Loucy (cell line): ENCODE data around the gene TRIB2.

Experiments used
- H2AFZ ChIP-seq: fragments of 200-600 bp; sonication (generic); 2 replicates; pipeline ENCODE4 v1.6.0; 2016; ENCODE audit warnings: antibody characterized with exemption, mild to moderate bottlenecking, low read length, moderate library complexity
- H3F3A ChIP-seq: fragments of 200-600 bp; 2 replicates; pipeline ENCODE4 v1.6.0; 2016; ENCODE audit warnings: antibody characterized with exemption, low read depth, mild to moderate bottlenecking
- H3K27me3 ChIP-seq: fragments of 200-600 bp; sonication (generic); 2 replicates; pipeline ENCODE4 v1.6.1; 2014; ENCODE audit warnings: low read length, mild to moderate bottlenecking; ENCODE audit not compliant: insufficient read depth, poor library complexity, severe bottlenecking
- H3K36me3 ChIP-seq: fragments of 200-600 bp; sonication (generic); 2 replicates; pipeline ENCODE4 v1.6.1; 2016; ENCODE audit warnings: low read length; ENCODE audit not compliant: insufficient read depth
- H3K4me1 ChIP-seq: fragments of 200-600 bp; sonication (generic); 2 replicates; pipeline ENCODE4 v1.5.1; 2014; ENCODE audit warnings: low read length, mild to moderate bottlenecking; ENCODE audit not compliant: insufficient read depth, poor library complexity, severe bottlenecking
- H3K4me2 ChIP-seq: fragments of 200-600 bp; sonication (generic); 2 replicates; pipeline ENCODE4 v1.6.0; 2014; ENCODE audit warnings: antibody characterized with exemption, low read length, low read depth, mild to moderate bottlenecking; ENCODE audit not compliant: poor library complexity, severe bottlenecking
- H3K4me3 ChIP-seq: fragments of 200-600 bp; sonication (generic); 2 replicates; pipeline ENCODE4 v1.5.1; 2014; ENCODE audit warnings: low read length, mild to moderate bottlenecking, mixed read lengths; ENCODE audit not compliant: poor library complexity, severe bottlenecking
- H3K79me2 ChIP-seq: fragments of 200-600 bp; sonication (generic); 2 replicates; pipeline ENCODE4 v1.6.1; 2014; ENCODE audit warnings: low read length; ENCODE audit not compliant: insufficient read depth
- H3K9ac ChIP-seq: fragments of 200-600 bp; sonication (generic); 2 replicates; pipeline ENCODE4 v1.6.0; 2014; ENCODE audit warnings: mild to moderate bottlenecking, low read depth, low read length, moderate library complexity; ENCODE audit not compliant: poor library complexity, severe bottlenecking
- H3K9me2 ChIP-seq: fragments of 200-600 bp; sonication (generic); replicated peaks from 2 replicates; pipeline ENCODE4 v1.6.1; 2016; ENCODE audit warnings: low read depth, low read length, mixed read lengths
- H3K9me3 ChIP-seq: fragments of 200-600 bp; sonication (generic); 2 replicates; pipeline ENCODE4 v1.6.1; 2014; ENCODE audit warnings: mild to moderate bottlenecking, antibody characterized with exemption, low read length, low read depth; ENCODE audit not compliant: insufficient read depth
- H4K20me1 ChIP-seq: fragments of 200-600 bp; sonication (generic); 2 replicates; pipeline ENCODE4 v1.6.0; 2014; ENCODE audit warnings: antibody characterized with exemption, low read length, mild to moderate bottlenecking; ENCODE audit not compliant: insufficient read depth, poor library complexity, severe bottlenecking
- CTCF ChIP-seq: fragments of 200-600 bp; sonication (generic); conservative IDR thresholded peaks from 2 replicates; pipeline ENCODE4 v1.5.1; 2014; ENCODE audit warnings: mild to moderate bottlenecking, antibody characterized with exemption, low read length
- EZH2phosphoT487 ChIP-seq: fragments of 200-600 bp; IDR thresholded peaks from 2 replicates; pipeline ENCODE4 v1.6.1; 2018; ENCODE audit warnings: antibody characterized with exemption, mild to moderate bottlenecking, moderate library complexity, borderline replicate concordance

The TRIB2 gene

DNA sequence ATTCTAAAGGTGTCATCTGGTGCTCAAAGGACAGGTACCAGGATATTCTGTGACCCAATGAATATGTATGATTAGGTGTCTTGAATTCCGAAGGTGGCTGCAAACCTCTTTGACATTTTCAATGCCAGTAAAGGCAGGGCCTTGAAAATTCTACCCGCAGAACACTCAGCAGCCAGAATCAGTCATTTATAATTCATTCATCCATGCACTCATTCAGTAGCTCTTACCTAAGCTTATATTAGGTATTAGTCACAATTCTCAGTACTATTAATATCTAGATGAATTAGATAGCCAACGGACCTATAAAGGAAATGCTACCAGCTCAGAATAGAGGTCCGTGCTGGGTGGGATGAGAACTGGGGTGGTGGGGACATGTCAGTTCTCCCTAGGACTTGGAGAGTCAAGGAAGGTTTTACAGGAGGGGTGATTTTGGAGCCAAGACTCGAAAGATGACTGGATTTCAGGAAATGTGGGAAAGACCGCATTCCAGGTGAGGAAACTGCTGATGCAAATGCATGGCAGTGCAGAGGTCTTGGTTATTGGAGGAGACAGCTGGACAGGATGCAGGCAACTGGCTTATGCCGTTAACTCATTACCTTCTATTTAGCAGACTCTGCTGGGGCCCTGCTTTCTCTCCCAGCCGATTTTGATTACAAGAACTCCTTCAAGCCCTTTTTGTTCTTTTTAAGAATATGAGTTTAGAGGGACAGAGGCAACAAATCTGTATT is 7.2 kb downstream of the TRIB2 start:
- H3K4me2 ChIP-seq = peak overlapping the region; percentile 75
- no peak overlapping the region for H3K4me3 ChIP-seq
- no peaks in the 10 kb centered on the region for H3K9me2 ChIP-seq
- no peaks in the 10 kb centered on the region for H3K9me3 ChIP-seq
- no peak overlapping the region for H2AFZ ChIP-seq
- no peak overlapping the region for H3K9ac ChIP-seq
- TF ChIP-seq EZH2phosphoT487 (no peak), CTCF (no peak)
- peaks cover 70% of the 10 kb centered on the region for H3K79me2 ChIP-seq
- 0 out of 2 replicates have a peak, but pooled peaks cover 2% of the 10 kb centered on the region for H3F3A ChIP-seq
- no peaks in the 10 kb centered on the region for H3K27me3 ChIP-seq
- peaks cover 65% of the 10 kb centered on the region for H3K4me1 ChIP-seq
- H4K20me1 ChIP-seq = peaks cover 19% of the 10 kb centered on the region
- H3K36me3 ChIP-seq = peaks cover 18% of the 10 kb centered on the region; the same call in 1 of the 2 replicates

DNA sequence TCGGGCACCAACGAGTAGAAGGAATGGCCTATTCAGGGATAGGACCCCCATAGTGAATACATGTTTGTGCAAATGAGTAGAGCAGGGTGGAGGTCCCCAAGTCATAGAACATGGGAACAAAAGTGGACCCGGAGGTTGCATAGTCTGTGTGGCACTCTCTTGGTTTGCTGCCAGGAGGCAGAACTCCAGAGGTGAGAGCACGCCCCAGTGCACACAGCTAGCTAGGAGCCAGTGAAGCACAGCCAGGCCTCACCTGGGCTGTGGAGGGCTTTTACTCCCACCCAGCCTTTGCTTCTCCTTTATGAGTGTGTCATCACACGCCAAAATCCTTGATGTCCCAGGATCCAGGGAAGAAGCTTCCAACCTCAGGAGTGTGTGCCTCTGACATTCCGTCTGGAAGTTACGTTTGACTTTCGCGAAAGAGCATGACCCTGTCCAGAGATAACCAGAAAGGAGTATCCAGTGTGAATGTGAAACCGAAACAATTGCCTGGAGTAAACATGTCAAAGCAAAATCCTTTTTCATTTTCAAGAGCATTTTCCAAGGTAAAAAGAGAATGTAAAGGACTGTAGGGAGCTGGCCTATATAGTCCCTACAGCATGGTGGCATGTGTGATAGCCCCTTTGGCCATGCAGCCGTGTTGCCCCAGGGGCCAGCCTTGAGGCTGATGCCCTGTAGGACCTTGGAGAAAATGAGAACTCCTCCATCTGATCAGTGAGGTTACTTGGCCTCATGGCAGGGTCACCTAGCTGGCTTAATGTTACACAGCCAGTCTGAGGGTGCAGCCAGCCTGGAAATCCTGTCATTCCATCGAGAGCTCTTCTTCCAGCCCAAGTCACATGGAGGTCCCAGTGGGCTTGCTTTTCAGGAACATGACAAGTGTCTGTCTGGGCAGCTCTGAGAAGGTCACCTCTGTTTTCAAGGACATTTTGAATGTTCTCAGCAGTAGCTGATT is 8.8 kb downstream of the TRIB2 start:
- Histone ChIP-seq H2AFZ (no peak overlapping the region), H4K20me1 (peaks cover 11% of the 10 kb centered on the region), H3K4me1 (peaks cover 53% of the 10 kb centered on the region), H3K9me3 (no peaks in the 10 kb centered on the region), H3K4me2 (no peak overlapping the region), H3K36me3 (peaks cover 18% of the 10 kb centered on the region; the same call in 1 of the 2 replicates), H3K9me2 (no peaks in the 10 kb centered on the region), H3K4me3 (no peak overlapping the region), H3K79me2 (peaks cover 70% of the 10 kb centered on the region), H3K9ac (no peak overlapping the region), H3K27me3 (no peaks in the 10 kb centered on the region), H3F3A (0 out of 2 replicates have a peak, but pooled peaks cover 2% of the 10 kb centered on the region)
- TF ChIP-seq CTCF (no peak), EZH2phosphoT487 (no peak)

GRCh38 chr2:12726271-12726670 is 9.5 kb downstream of the TRIB2 start:
- Histone ChIP-seq H4K20me1 (peaks cover 11% of the 10 kb centered on the region), H3K4me2 (no peak overlapping the region), H3K9ac (no peak overlapping the region)

More at GRCh38 chr2:12726271-12726670, 9.5 kb downstream of the TRIB2 start:
- H3F3A ChIP-seq = 0 out of 2 replicates have a peak, but pooled peaks cover 2% of the 10 kb centered on the region
- H3K9me2 ChIP-seq = no peaks in the 10 kb centered on the region
- H3K79me2 ChIP-seq = peaks cover 70% of the 10 kb centered on the region
- H2AFZ ChIP-seq = no peak overlapping the region
- H3K27me3 ChIP-seq = no peaks in the 10 kb centered on the region
- peaks cover 25% of the 10 kb centered on the region; the same call in 1 of the 2 replicates for H3K36me3 ChIP-seq
- no peaks in the 10 kb centered on the region for H3K9me3 ChIP-seq
- no peak for TF ChIP-seq EZH2phosphoT487
- no peak for TF ChIP-seq CTCF
- no peak overlapping the region for H3K4me3 ChIP-seq
- H3K4me1 ChIP-seq = peaks cover 46% of the 10 kb centered on the region
